Measurements from ENCODE around the gene RBM44.

The RBM44 gene

GRCh38 chr2:237872178-237872887 lies 73.8 kb downstream of the RBM44 start:
- no peak for DNase-seq (ENCODE audit: low read depth, low spot score)

GRCh38 chr2:237873421-237873831 lies 74.8 kb downstream of the RBM44 start:
- DNase-seq (ENCODE audit: low read depth, low spot score), result no peak

- no peak for DNase-seq (ENCODE audit: low read depth, low spot score)
Observed at GRCh38 chr2:237873897-237874551, 75.4 kb downstream of the RBM44 start.

- no peak for DNase-seq (ENCODE audit: low read depth, low spot score)
Observed at GRCh38 chr2:237874585-237875161, 76.1 kb downstream of the RBM44 start.

GRCh38 chr2:237875256-237876060 lies 76.9 kb downstream of the RBM44 start:
- DNase-seq (ENCODE audit: low read depth, low spot score), result no peak

GRCh38 chr2:237876061-237876526 lies 77.5 kb downstream of the RBM44 start:
- no peak for DNase-seq (ENCODE audit: low read depth, low spot score)

- DNase-seq (ENCODE audit: low read depth, low spot score), result no peak
Observed at GRCh38 chr2:237876532-237876931, 78.0 kb downstream of the RBM44 start.

- no peak for DNase-seq (ENCODE audit: low read depth, low spot score)
Observed at GRCh38 chr2:237876951-237877491, 78.4 kb downstream of the RBM44 start.

- no peak for DNase-seq (ENCODE audit: low read depth, low spot score)
Observed at GRCh38 chr2:237877576-237878307, 79.2 kb downstream of the RBM44 start.

- no peak for DNase-seq (ENCODE audit: low read depth, low spot score)
Observed at GRCh38 chr2:237878321-237879057, 79.9 kb downstream of the RBM44 start.

- DNase-seq (ENCODE audit: low read depth, low spot score), result no peak
Observed at GRCh38 chr2:237879058-237879430, 80.5 kb downstream of the RBM44 start.

- no peak for DNase-seq (ENCODE audit: low read depth, low spot score)
Observed at GRCh38 chr2:237879991-237880560, 81.5 kb downstream of the RBM44 start.

GRCh38 chr2:237882510-237883481 lies 84.2 kb downstream of the RBM44 start:
- DNase-seq (ENCODE audit: low read depth, low spot score), result no peak

GRCh38 chr2:237883951-237884446 lies 85.4 kb downstream of the RBM44 start:
- DNase-seq (ENCODE audit: low read depth, low spot score), result no peak

- DNase-seq (ENCODE audit: low read depth, low spot score), result no peak
Observed at GRCh38 chr2:237884681-237885080, 86.1 kb downstream of the RBM44 start.

GRCh38 chr2:237885111-237885930 lies 86.7 kb downstream of the RBM44 start:
- DNase-seq (ENCODE audit: low read depth, low spot score), result no peak

GRCh38 chr2:237885931-237886684 lies 87.5 kb downstream of the RBM44 start:
- no peak for DNase-seq (ENCODE audit: low read depth, low spot score)
